Fibroblast of the aortic adventitia (primary cell): ENCODE measurements around the gene DOK4. TPM values are rescaled to one million over a fixed set of nuclear protein-coding genes. Genes with fewer than 3 reads are reported as not detected.

Source experiments
- DNase-seq: peaks from one replicate; pipeline ENCODE4 v3.0.0-alpha.2; 2010; ENCODE audit warnings: low read depth
- H3K4me3 ChIP-seq: 2 replicates; pipeline ENCODE4 v1.5.1; 2011; ENCODE audit warnings: low read depth, mild to moderate bottlenecking, control low read depth, low read length, moderate library complexity
- CTCF ChIP-seq: IDR thresholded peaks from 2 replicates; pipeline ENCODE4 v1.5.1; 2011; ENCODE audit warnings: mild to moderate bottlenecking, low read length, control low read depth, inconsistent platforms; ENCODE audit not compliant: insufficient read depth
- total RNA-seq: library from RNA; depleted of rRNA; stranded (reverse); fragments of >200 nt; gene quantifications from 2 replicates; pipeline ENCODE4 v1.2.3, GENCODE V29; 2012; ENCODE audit warnings: low replicate concordance

The DOK4 gene
- total RNA-seq, 1 donor: 29.6 TPM

- no peak for TF ChIP-seq CTCF
- H3K4me3 ChIP-seq: no peak overlapping the region
- DNase-seq: no peak
These were observed 23.1 kb upstream of the DOK4 start for GRCh38 chr16:57509231-57509923.

GRCh38 chr16:57508035-57508425 lies 21.7 kb upstream of the DOK4 start:
- DNase-seq: no peak
- no peak for TF ChIP-seq CTCF

GRCh38 chr16:57507136-57508034 lies 21.1 kb upstream of the DOK4 start:
- no peak overlapping the region for H3K4me3 ChIP-seq
- no peak for TF ChIP-seq CTCF
- no peak for DNase-seq

More at GRCh38 chr16:57508035-57508425, 21.7 kb upstream of the DOK4 start:
- no peak overlapping the region for H3K4me3 ChIP-seq

GRCh38 chr16:57505169-57505568 lies 18.9 kb upstream of the DOK4 start:
- no peak for DNase-seq
- H3K4me3 ChIP-seq: no peak overlapping the region
- no peak for TF ChIP-seq CTCF

GRCh38 chr16:57504491-57504890 lies 18.2 kb upstream of the DOK4 start:
- no peak for DNase-seq
- no peak for TF ChIP-seq CTCF
- H3K4me3 ChIP-seq: no peak overlapping the region

GRCh38 chr16:57504001-57504400 lies 17.7 kb upstream of the DOK4 start:
- no peak for TF ChIP-seq CTCF
- H3K4me3 ChIP-seq: no peak overlapping the region
- DNase-seq: no peak
